Right lobe of liver (tissue), 6 donors: ENCODE data around the gene FOLR1. TPM values are rescaled to one million over a fixed set of nuclear protein-coding genes. Genes with fewer than 3 reads are reported as not detected.
"Not testable (repeated sequence)": the region's sequence is repeated elsewhere in the genome, so short reads cannot be mapped to it uniquely, and the experiment has no call there.

Experiments
- ATAC-seq, 4 donors: fragments of 200-7000 bp; cut with Tn5 transposase; one replicate each; pipeline ENCODE4 v1.9.1; 2020; ENCODE audit warnings: mild to moderate bottlenecking in 4 of 4, moderate library complexity in 4 of 4
- DNase-seq, 3 donors: peaks; one replicate each; pipeline ENCODE4 v3.0.0-alpha.2; 2020
- H3K27ac ChIP-seq, 3 donors: fragments of 200-600 bp; one replicate each; pipeline ENCODE4 v1.8.0; 2022
- H3K27me3 ChIP-seq, 2 donors: fragments of 200-600 bp; one replicate each; pipeline ENCODE4 v1.8.0; 2022
- H3K36me3 ChIP-seq, 4 donors: fragments of 200-600 bp; sonication (generic) in 1 of 4; one replicate each; pipeline versions ENCODE4 v1.5.1 to v1.8.0; 2017 to 2022; ENCODE audit warnings: control low read depth in 1 of 4
- H3K4me1 ChIP-seq, 4 donors: fragments of 200-600 bp; sonication (generic) in 1 of 4; one replicate each; pipeline versions ENCODE4 v1.5.1 to v1.8.0; 2017 to 2022; ENCODE audit warnings: control low read depth in 1 of 4
- H3K4me3 ChIP-seq, 3 donors: fragments of 200-600 bp; one replicate each; pipeline ENCODE4 v1.8.0; 2022
- H3K9me3 ChIP-seq, 4 donors: fragments of 200-600 bp; sonication (generic) in 1 of 4; one replicate each; pipeline versions ENCODE4 v1.5.1 to v1.8.0; 2017 to 2022; ENCODE audit warnings: control low read depth in 1 of 4
- POLR2A ChIP-seq: fragments of 450-650 bp; IDR thresholded peaks from one replicate; pipeline ENCODE4 v1.6.1; 2017; ENCODE audit warnings: antibody characterized with exemption, mild to moderate bottlenecking
- WGBS: methylation state at CpG from one replicate; pipeline ENCODE4 v1.1.6; 2018; ENCODE audit warnings: low coverage, low lambda C conversion rate; ENCODE audit not compliant: insufficient coverage; ENCODE audit errors: missing lambda C conversion rate; 5-methylcytosine and 5-hydroxymethylcytosine counted together
- intact Hi-C, 2 donors: fragments of 100-400 bp; cut with DNase I; formaldehyde crosslinking; loops; one replicate each; pipeline versions ENCODE4 v1.11.2 to v1.14.1; 2022
- total RNA-seq, 6 experiments: library from RNA; depleted of rRNA in 2 of 6; stranded (reverse); fragments of >200 nt in 2 of 6; fragmentation: NEBNext Ultra II Directional in 3 of 6; extraction: Animal tissue kit (Norgen Biotek cat#: 25700) in 3 of 6; gene quantifications; one replicate each; pipeline versions ENCODE4 v1.1.0 to v1.2.4, GENCODE V29; 2016 to 2023
- TF ChIP-seq, protein P1 (sequence below), 4 donors: fragments of 200-600 bp in 3 of 4; fragments of 450-650 bp in 1 of 4; IDR thresholded peaks; one replicate each; pipeline versions ENCODE4 v1.5.1 to v1.8.0; 2016 to 2022; ENCODE audit warnings: antibody characterized with exemption in 4 of 4, mild to moderate bottlenecking in 2 of 4
- donor health status: DM: no; HTN: yes; CAD: no.
- donor health status: DM: no; HTN: no; CAD: no.
- donor health status: DM: no; HTN: no; CAD: no.
- donor health status: DM: no; HTN: yes; CAD: no.
- donor health status: DM: no; HTN: yes; CAD: no.

Gene FOLR1
- total RNA-seq, 6 experiments from 2014 or later = not detected

DNA sequence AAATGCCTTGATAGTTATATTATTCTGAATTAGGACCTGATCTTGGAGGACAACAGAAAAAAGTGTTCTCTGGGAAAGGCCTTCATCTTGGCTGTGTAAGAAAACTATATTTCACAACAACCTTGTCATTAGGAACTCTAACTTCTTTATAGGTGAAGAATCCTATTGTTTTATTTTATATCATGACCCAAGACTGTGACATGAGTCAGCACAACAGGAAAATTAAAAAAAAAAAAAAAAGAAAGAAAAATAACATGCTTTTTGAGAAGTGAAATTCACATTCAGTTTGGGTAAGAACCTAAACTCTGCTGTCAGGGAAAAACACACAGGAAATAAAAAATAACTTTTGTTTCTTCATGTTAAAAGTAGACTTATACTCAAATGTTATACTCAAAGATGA lies 12.9 kb downstream of the FOLR1 start:
- TF ChIP-seq POLR2A = no peak
- TF ChIP-seq, protein P1, sequence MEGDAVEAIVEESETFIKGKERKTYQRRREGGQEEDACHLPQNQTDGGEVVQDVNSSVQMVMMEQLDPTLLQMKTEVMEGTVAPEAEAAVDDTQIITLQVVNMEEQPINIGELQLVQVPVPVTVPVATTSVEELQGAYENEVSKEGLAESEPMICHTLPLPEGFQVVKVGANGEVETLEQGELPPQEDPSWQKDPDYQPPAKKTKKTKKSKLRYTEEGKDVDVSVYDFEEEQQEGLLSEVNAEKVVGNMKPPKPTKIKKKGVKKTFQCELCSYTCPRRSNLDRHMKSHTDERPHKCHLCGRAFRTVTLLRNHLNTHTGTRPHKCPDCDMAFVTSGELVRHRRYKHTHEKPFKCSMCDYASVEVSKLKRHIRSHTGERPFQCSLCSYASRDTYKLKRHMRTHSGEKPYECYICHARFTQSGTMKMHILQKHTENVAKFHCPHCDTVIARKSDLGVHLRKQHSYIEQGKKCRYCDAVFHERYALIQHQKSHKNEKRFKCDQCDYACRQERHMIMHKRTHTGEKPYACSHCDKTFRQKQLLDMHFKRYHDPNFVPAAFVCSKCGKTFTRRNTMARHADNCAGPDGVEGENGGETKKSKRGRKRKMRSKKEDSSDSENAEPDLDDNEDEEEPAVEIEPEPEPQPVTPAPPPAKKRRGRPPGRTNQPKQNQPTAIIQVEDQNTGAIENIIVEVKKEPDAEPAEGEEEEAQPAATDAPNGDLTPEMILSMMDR (IDR thresholded peaks at IDR 0.05) = no peak
- intact Hi-C loops = no loop called here
- Histone ChIP-seq H3K27me3 (no peaks in the 10 kb centered on the region), H3K36me3 (no peaks in the 10 kb centered on the region), H3K4me1 (no peaks in the 10 kb centered on the region), H3K9me3 (no peaks in the 10 kb centered on the region), H3K27ac (no peak overlapping the region), H3K4me3 (no peak overlapping the region)
- ATAC-seq (no peak), DNase-seq (no peak)

DNA sequence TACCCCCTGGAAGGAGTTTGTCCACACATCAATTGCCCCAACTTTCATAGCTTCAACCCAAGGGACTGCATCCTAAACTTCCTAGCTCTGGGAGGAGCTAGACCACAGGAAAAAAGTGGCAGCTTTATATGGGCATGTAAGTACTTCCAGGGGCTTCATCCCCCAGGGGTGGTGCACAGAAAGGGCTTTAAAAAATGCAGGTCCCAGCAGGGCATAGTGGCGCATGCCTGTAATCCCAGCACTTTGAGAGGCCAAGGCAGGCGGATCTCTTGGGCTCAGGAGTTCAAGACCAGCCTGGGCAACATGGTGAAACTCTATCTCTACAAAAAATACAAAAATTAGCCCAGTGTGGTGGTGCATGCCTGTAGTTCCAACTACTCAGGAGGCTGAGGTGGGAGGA lies 14.9 kb downstream of the FOLR1 start:
- H3K36me3 ChIP-seq, H3K4me1 ChIP-seq, ATAC-seq, DNase-seq, H3K4me3 ChIP-seq, H3K9me3 ChIP-seq, H3K27me3 ChIP-seq, H3K27ac ChIP-seq, intact Hi-C loops: not testable (repeated sequence)
- no CpG with 5 or more reads among the region's 2 CpGs for WGBS

DNA sequence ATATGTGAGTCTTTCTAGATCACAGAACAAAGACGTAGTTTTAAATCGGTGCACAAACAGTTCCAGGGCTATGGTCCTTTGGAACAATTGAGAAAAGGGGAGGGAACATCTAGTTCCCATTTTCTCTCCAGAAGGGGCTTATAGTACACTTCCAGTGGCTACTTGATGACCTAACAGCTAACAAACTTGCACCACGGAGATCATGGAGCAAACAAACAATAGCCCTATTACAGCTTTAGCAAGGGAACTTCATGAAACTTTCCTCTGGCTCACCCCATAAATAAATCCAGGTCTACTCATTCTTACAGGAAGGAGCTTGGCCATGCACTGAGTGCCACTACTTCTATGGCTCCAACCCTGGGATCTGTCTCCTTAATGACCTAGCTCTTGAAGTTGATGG lies 16.3 kb downstream of the FOLR1 start:
- TF ChIP-seq POLR2A = no peak
- TF ChIP-seq, protein P1 (IDR thresholded peaks at IDR 0.05) = no peak
- WGBS = no CpG with 5 or more reads among the region's 3 CpGs
- Histone ChIP-seq H3K27ac (no peak overlapping the region), H3K9me3 (no peaks in the 10 kb centered on the region), H3K27me3 (no peaks in the 10 kb centered on the region), H3K4me3 (no peak overlapping the region), H3K4me1 (no peaks in the 10 kb centered on the region), H3K36me3 (no peaks in the 10 kb centered on the region)
- intact Hi-C loops = no loop called here
- DNase-seq (no peak), ATAC-seq (peak in 3 of 4 donors; percentile 34 to 48 (median 48))

DNA sequence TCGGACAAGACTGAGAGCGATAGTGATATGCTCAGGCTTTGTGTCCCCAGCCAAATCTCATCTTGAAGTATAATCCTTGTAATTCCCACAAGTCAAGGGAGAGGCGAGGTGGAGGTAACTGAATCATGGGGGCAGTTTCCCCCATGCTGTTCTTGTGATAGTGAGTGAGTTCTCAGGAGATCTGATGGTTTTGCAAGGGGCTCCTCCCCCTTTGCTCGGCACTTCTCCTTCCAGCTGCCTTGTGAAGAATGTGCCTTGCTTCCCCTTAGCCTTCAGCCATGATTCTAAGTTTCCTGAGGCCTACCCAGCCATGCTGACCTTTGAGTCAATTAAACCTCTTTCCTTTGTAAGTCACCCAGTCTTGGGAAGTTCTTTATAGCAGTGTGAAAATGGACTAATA lies 17.2 kb downstream of the FOLR1 start:
- no peak for TF ChIP-seq POLR2A
- TF ChIP-seq, protein P1 (IDR thresholded peaks at IDR 0.05) = no peak
- no peak overlapping the region for H3K27ac ChIP-seq

DNA sequence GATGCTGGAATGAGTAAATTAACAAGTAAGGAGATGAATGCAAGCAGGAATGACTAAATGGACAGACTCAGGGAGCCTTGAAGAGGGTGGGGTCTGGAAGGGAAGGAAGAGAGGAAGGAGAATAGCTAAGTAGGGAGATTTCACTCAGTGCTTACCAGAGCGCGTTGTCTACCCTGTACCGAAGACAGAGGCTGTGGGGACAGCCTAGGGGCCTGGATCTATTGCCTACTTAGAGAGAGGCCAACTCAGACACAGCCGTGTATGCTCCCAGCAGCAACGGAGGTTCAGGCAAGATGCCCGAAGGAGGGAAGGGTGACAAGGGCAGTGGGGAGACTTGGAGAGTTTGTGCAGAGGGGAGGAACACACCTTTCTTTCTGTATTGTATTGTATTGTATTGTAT lies 24.7 kb downstream of the FOLR1 start, which contains the start of gene FOLR2:
Gene FOLR2 (plus strand): TSS at position 157 of the 400 bp plus-strand sequence. CDS start 1,791 bp downstream, outside the sequence.
- no CpG with 5 or more reads among the region's 6 CpGs for WGBS
- Histone ChIP-seq H3K36me3 (no peaks in the 10 kb centered on the region), H3K27me3 (no peaks in the 10 kb centered on the region), H3K9me3 (no peaks in the 10 kb centered on the region), H3K27ac (no peak within 1 kb of the TSS), H3K4me1 (no peaks in the 10 kb centered on the region), H3K4me3 (no peak within 1 kb of the TSS)
- no peak for TF ChIP-seq POLR2A
- TF ChIP-seq, protein P1 (IDR thresholded peaks at IDR 0.05) = no peak
- ATAC-seq (peak; percentile 29 to 65 (median 49)), DNase-seq (no peak)
- intact Hi-C loops = no loop called here

More for the DNA sequence above, 17.2 kb downstream of the FOLR1 start:
- H3K27me3 ChIP-seq = no peaks in the 10 kb centered on the region
- intact Hi-C loops = no loop called here
- no peak overlapping the region for H3K4me3 ChIP-seq
- DNase-seq (no peak), ATAC-seq (peak in 1 of 4 donors; percentile 46)
- WGBS = 48% methylated on average over 2 of the region's 4 CpGs
- H3K36me3 ChIP-seq = no peaks in the 10 kb centered on the region
- no peaks in the 10 kb centered on the region for H3K4me1 ChIP-seq
- H3K9me3 ChIP-seq = no peaks in the 10 kb centered on the region
